Kidney epithelial cell (primary cell): Measurements from ENCODE around the gene GIMAP1. TPM values are rescaled to one million over a fixed set of nuclear protein-coding genes. Genes with fewer than 3 reads are reported as not detected.

Experiments used
- DNase-seq: peaks from one replicate; pipeline ENCODE4 v3.0.0-alpha.2; 2010; ENCODE audit warnings: low read depth
- H3K27me3 ChIP-seq: 2 replicates; pipeline ENCODE4 v1.6.0; 2011; ENCODE audit warnings: low read length; ENCODE audit not compliant: control insufficient read depth, insufficient read depth
- H3K36me3 ChIP-seq: 2 replicates; pipeline ENCODE4 v1.5.1; 2011; ENCODE audit warnings: low read length; ENCODE audit not compliant: control insufficient read depth, insufficient read depth
- H3K4me3 ChIP-seq: 2 replicates; pipeline ENCODE4 v1.5.1; 2011; ENCODE audit warnings: low read depth, mild to moderate bottlenecking, control low read depth, low read length
- CTCF ChIP-seq: IDR thresholded peaks from 2 replicates; pipeline ENCODE4 v1.5.1; 2011; ENCODE audit warnings: mild to moderate bottlenecking, moderate library complexity, low read length, control low read depth, inconsistent platforms; ENCODE audit not compliant: insufficient read depth, poor library complexity, severe bottlenecking
- total RNA-seq: library from RNA; depleted of rRNA; stranded (reverse); fragments of >200 nt; gene quantifications from 2 replicates; pipeline ENCODE4 v1.2.3, GENCODE V29; 2015

Gene GIMAP1
- total RNA-seq, 1 donor from 2014 or later: not detected

- no peak for TF ChIP-seq CTCF
- H3K27me3 ChIP-seq: no peaks in the 10 kb centered on the region
- H3K36me3 ChIP-seq: no peaks in the 10 kb centered on the region
- H3K4me3 ChIP-seq: no peak overlapping the region
- no peak for DNase-seq
Measured at GRCh38 chr7:150735596-150736358, 19.4 kb downstream of the GIMAP1 start.

- Histone ChIP-seq H3K4me3 (no peak overlapping the region), H3K36me3 (no peaks in the 10 kb centered on the region), H3K27me3 (no peaks in the 10 kb centered on the region)
- no peak for DNase-seq
- no peak for TF ChIP-seq CTCF
Measured at GRCh38 chr7:150736864-150737263, 20.5 kb downstream of the GIMAP1 start.

GRCh38 chr7:150737265-150738055 is 21.0 kb downstream of the GIMAP1 start, which contains the start of gene GIMAP5:
Gene GIMAP5 (plus strand): TSS chr7:150737418. CDS start chr7:150740885, 3,467 bp downstream.
- Histone ChIP-seq H3K27me3 (no peaks in the 10 kb centered on the region), H3K4me3 (no peak within 1 kb of the TSS), H3K36me3 (no peaks in the 10 kb centered on the region)
- no peak for TF ChIP-seq CTCF
- DNase-seq: no peak

GRCh38 chr7:150738092-150738491 is 21.7 kb downstream of the GIMAP1 start:
- TF ChIP-seq CTCF: no peak
- Histone ChIP-seq H3K27me3 (no peaks in the 10 kb centered on the region), H3K4me3 (no peak overlapping the region), H3K36me3 (no peaks in the 10 kb centered on the region)
- no peak for DNase-seq

- no peaks in the 10 kb centered on the region for H3K36me3 ChIP-seq
- DNase-seq: no peak
- H3K27me3 ChIP-seq: no peaks in the 10 kb centered on the region
- no peak for TF ChIP-seq CTCF
- no peak overlapping the region for H3K4me3 ChIP-seq
Measured at GRCh38 chr7:150738591-150739001, 22.2 kb downstream of the GIMAP1 start.

GRCh38 chr7:150739033-150739432 is 22.6 kb downstream of the GIMAP1 start:
- no peaks in the 10 kb centered on the region for H3K36me3 ChIP-seq
- DNase-seq: no peak
- no peak for TF ChIP-seq CTCF
- H3K4me3 ChIP-seq: no peak overlapping the region
- H3K27me3 ChIP-seq: no peaks in the 10 kb centered on the region
